ENCODE data around the gene SLC22A1.
"Not testable (repeated sequence)": the region's sequence is repeated elsewhere in the genome, so short reads cannot be mapped to it uniquely, and the experiment has no call there.

The SLC22A1 gene

GRCh38 chr6:160121558-160121957 is at the start of gene SLC22A1:
SLC22A1 (plus strand) TSS chr6:160121815; CDS start chr6:160121936, 121 bp downstream.
- no peak for DNase-seq

- DNase-seq, result no peak
These were observed 48.3 kb upstream of the SLC22A1 start for GRCh38 chr6:160073272-160073671.

- no peak for DNase-seq
These were observed 45.6 kb upstream of the SLC22A1 start for GRCh38 chr6:160076009-160076408.

GRCh38 chr6:160077024-160077423 is 44.6 kb upstream of the SLC22A1 start:
- DNase-seq, result no peak

- no peak for DNase-seq
These were observed 44.1 kb upstream of the SLC22A1 start for GRCh38 chr6:160077526-160077925.

- no peak for DNase-seq
These were observed 42.5 kb upstream of the SLC22A1 start for GRCh38 chr6:160078883-160079685.

- DNase-seq, result no peak
These were observed 42.0 kb upstream of the SLC22A1 start for GRCh38 chr6:160079686-160080043.

- DNase-seq, result no peak
These were observed 41.5 kb upstream of the SLC22A1 start for GRCh38 chr6:160080097-160080496.

GRCh38 chr6:160081398-160081797 is 40.2 kb upstream of the SLC22A1 start:
- no peak for DNase-seq

- no peak for DNase-seq
These were observed 39.0 kb upstream of the SLC22A1 start for GRCh38 chr6:160082627-160083026.

GRCh38 chr6:160084198-160084776 is 37.3 kb upstream of the SLC22A1 start:
- no peak for DNase-seq

GRCh38 chr6:160085226-160085625 is 36.4 kb upstream of the SLC22A1 start:
- no peak for DNase-seq

- no peak for DNase-seq
These were observed 35.7 kb upstream of the SLC22A1 start for GRCh38 chr6:160085713-160086505.

GRCh38 chr6:160086754-160087153 is 34.9 kb upstream of the SLC22A1 start:
- DNase-seq, result no peak

- no peak for DNase-seq
These were observed 33.4 kb upstream of the SLC22A1 start for GRCh38 chr6:160088069-160088783.

GRCh38 chr6:160088784-160089533 is 32.7 kb upstream of the SLC22A1 start:
- no peak for DNase-seq

- DNase-seq, result no peak
These were observed 32.1 kb upstream of the SLC22A1 start for GRCh38 chr6:160089534-160089897.

- not testable (repeated sequence) for DNase-seq
These were observed 31.0 kb upstream of the SLC22A1 start for GRCh38 chr6:160090442-160091239.

GRCh38 chr6:160092176-160092575 is 29.4 kb upstream of the SLC22A1 start:
- DNase-seq, result not testable (repeated sequence)

GRCh38 chr6:160092602-160093001 is 29.0 kb upstream of the SLC22A1 start:
- DNase-seq, result no peak

- no peak for DNase-seq
These were observed 28.6 kb upstream of the SLC22A1 start for GRCh38 chr6:160093061-160093460.

GRCh38 chr6:160093946-160094345 is 27.7 kb upstream of the SLC22A1 start:
- no peak for DNase-seq

All from KG1 (cell line).